Lower leg skin (tissue), 4 donors: ENCODE results near the gene AGMO. TPM values are rescaled to one million over a fixed set of nuclear protein-coding genes. Genes with fewer than 3 reads are reported as not detected.

ENCODE experiments used
- DNase-seq, 2 donors: peaks; one replicate each; pipeline ENCODE4 v3.0.0-alpha.2; 2019; ENCODE audit warnings: low spot score in 2 of 2
- H3K4me3 ChIP-seq: fragments of 200-600 bp; sonication (generic); 2 replicates; pipeline ENCODE4 v1.5.1; 2017; ENCODE audit warnings: mild to moderate bottlenecking, low read depth; ENCODE audit not compliant: poor library complexity, severe bottlenecking
- CTCF ChIP-seq, 3 donors: fragments of 450-650 bp; IDR thresholded peaks; one replicate each; pipeline ENCODE4 v1.5.1; 2016; ENCODE audit warnings: antibody characterized with exemption in 3 of 3, mild to moderate bottlenecking in 3 of 3, moderate library complexity in 2 of 3
- POLR2A ChIP-seq, 2 donors: fragments of 450-650 bp; IDR thresholded peaks; one replicate each; pipeline ENCODE4 v1.6.1; 2016 to 2017; ENCODE audit warnings: antibody characterized with exemption in 2 of 2, mild to moderate bottlenecking in 1 of 2, moderate library complexity in 1 of 2
- WGBS, 2 donors: methylation state at CpG; one replicate each; pipeline ENCODE4 v1.1.5; 2018; 5-methylcytosine and 5-hydroxymethylcytosine counted together
- intact Hi-C: fragments of 100-400 bp; cut with DNase I; formaldehyde crosslinking; loops from one replicate; pipeline ENCODE4 v1.15.0; 2023; ENCODE audit warnings: low total_unique reads
- total RNA-seq, 4 donors: library from RNA; depleted of rRNA; stranded (reverse); fragments of >200 nt; gene quantifications; one replicate each; pipeline ENCODE4 v1.1.0, GENCODE V29; 2016

Gene AGMO
- total RNA-seq, 4 donors from 2014 or later, result 0.15 to 0.58 (median 0.22) TPM; not detected in 1

DNA sequence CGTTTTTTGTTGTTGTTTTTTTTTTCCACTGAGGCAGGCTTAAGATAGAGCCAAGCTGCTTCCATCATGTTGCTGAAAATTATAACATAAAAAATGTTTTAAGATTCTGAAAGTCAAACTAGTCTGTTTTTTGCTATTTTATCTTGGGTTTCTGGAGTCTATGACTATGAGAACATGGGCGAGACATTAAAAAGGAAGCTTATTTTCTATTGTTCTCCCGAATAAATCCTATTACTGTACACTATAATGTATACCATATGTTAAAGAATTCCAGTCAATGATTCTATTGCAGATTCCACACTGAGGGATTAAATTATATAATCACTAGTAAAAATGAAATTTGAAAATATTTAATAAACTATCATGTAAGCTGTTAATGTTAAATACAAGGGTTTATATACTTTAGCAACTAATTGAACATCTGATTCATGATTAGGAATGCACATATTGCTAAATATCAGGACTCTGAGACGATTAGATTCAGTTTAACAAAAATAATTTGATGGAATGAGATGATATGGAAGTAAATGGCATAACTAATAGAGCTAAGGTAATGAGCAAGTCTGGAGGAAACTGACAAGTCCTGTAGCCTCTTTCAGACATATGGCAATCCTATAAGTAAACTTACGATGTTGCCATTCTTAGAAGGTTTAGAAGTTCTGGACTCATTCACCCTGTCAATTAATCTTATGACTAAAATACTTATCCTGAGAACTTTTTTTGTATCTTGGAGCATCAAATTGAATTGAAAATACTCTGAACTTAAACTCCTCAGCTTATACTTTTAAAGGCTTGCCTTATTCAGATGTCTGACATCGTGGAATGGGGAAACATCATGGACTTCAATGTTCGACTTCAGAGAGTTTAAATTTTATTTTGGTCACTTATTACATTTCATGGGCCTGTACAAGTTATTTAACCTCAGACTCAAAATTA, 364.5 kb downstream of the AGMO start:
- no peak overlapping the region for H3K4me3 ChIP-seq
- TF ChIP-seq CTCF (IDR thresholded peaks at IDR 0.05) (no peak), POLR2A (IDR thresholded peaks at IDR 0.05) (no peak)
- DNase-seq, result no peak
- 66 to 68% methylated on average over 7 of the region's 7 CpGs for WGBS, 2 donors
- intact Hi-C loops, result no loop called here

GRCh38 chr7:15178065-15178464, 383.8 kb downstream of the AGMO start:
- TF ChIP-seq CTCF (IDR thresholded peaks at IDR 0.05) (no peak), POLR2A (IDR thresholded peaks at IDR 0.05) (no peak)
- intact Hi-C loops, result no loop called here
- WGBS, 2 donors, result 90 to 98% methylated on average over 1 of the region's 1 CpG
- no peak overlapping the region for H3K4me3 ChIP-seq
- no peak for DNase-seq

GRCh38 chr7:15176089-15176488, 385.7 kb downstream of the AGMO start:
- WGBS, 2 donors, result 55 to 81% methylated on average over 4 of the region's 4 CpGs
- no peak for DNase-seq
- no peak overlapping the region for H3K4me3 ChIP-seq
- intact Hi-C loops, result no loop called here
- no peak for TF ChIP-seq CTCF (IDR thresholded peaks at IDR 0.05)
- TF ChIP-seq POLR2A (IDR thresholded peaks at IDR 0.05), result no peak

- 67 to 71% methylated on average over 1 of the region's 1 CpG for WGBS, 2 donors
- TF ChIP-seq CTCF (IDR thresholded peaks at IDR 0.05), result no peak
- no peak for TF ChIP-seq POLR2A (IDR thresholded peaks at IDR 0.05)
- H3K4me3 ChIP-seq, result no peak overlapping the region
- no peak for DNase-seq
- intact Hi-C loops, result no loop called here
Measured at GRCh38 chr7:15175152-15175551, 386.7 kb downstream of the AGMO start.

DNA sequence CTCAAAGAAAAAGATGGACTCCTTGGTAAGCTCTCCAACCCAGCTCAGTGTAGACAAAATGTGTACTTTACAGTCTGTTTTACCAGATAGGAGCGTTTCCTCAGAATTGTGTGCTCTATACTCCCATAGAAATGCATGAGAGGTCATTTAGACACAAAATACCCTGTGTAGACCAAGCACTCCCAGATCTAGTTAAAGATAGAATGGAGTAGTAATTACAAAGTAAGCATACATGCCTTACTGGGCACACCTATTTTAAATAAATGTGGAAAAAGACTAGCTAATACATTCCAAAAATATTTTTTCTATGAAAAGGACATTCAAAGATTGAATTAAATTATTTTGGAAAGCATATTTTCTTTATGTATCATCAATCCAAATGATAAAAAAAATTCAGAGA, 387.3 kb downstream of the AGMO start:
- DNase-seq, result no peak
- H3K4me3 ChIP-seq, result no peak overlapping the region
- intact Hi-C loops, result loop anchor here (5.0 kb wide), 1 partner anchor 508 kb away; no protein-coding TSS in a partner anchor
- 75 to 90% methylated on average over 1 of the region's 1 CpG for WGBS, 2 donors
- TF ChIP-seq POLR2A (IDR thresholded peaks at IDR 0.05), result no peak
- no peak for TF ChIP-seq CTCF (IDR thresholded peaks at IDR 0.05)
